GM18511 (cell line): ENCODE data around the gene WDR82.
"Not testable (repeated sequence)": the region's sequence is repeated elsewhere in the genome, so short reads cannot be mapped to it uniquely, and the experiment has no call there.

Source experiments
- ATAC-seq: cut with Tn5 transposase; IDR thresholded peaks from one replicate; pipeline ENCODE4 v1.9.1; 2021; ENCODE audit warnings: mild to moderate bottlenecking, moderate library complexity; ENCODE audit not compliant: unreplicated experiment

The WDR82 gene

DNA sequence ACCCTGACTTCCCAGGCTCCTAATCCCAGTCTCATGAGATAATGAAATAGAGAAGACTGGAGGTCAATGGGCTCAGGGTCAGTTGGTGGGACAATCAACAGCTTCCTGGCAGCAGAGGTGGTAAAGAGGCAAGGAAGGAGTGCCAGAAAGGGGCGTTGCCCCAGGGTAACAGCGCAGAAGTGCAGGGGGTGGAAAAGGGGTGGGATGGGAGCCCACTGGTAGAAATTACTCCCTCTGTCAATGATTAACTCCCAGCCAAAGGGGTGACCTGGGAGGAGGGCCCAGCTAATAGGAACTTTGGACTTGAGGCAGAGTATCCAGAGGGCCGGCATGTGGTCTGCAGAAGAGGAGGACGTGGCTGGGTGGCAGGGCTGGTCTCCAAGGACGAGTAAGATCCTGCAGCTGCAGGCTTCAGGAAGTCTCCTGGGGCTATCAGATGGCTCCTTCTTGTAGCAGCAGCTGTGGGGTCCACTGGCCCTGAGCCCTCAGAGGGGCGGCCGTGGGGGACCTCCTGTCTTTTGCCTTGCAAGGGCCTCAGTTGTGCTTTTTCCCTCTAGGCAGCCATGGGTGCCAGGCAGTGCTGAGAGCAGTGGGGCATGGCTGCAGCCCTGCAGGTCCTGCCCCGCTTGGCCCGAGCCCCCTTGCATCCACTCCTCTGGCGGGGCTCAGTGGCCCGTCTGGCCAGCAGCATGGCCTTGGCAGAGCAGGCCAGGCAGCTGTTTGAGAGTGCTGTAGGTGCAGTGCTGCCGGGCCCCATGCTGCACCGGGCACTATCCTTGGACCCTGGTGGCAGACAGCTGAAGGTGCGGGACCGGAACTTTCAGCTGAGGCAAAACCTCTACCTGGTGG lies 11.5 kb upstream of the WDR82 start:
- no peak for ATAC-seq

DNA sequence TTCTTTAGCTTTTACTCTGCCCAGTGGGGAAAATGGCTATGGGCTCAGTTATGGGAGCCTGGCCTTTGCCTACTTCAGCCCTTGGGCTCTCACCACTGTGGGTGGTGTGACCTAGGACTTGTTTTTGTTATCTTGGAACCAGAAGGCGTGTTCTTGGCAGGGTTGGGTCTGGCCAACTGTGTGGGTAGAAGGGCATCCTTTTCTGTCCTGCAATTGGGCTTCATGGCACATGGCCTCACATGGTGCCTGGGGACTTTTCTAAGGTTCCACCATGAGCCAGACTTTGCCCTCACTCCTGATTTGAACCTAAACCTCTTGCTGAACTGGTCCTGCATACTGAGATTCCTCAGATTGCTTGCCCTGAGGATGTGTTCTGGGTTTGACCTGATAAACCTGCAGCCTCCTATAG lies 10.9 kb upstream of the WDR82 start:
- ATAC-seq: no peak

GRCh38 chr3:52288674-52289073 lies 10.2 kb upstream of the WDR82 start:
- ATAC-seq: no peak

DNA sequence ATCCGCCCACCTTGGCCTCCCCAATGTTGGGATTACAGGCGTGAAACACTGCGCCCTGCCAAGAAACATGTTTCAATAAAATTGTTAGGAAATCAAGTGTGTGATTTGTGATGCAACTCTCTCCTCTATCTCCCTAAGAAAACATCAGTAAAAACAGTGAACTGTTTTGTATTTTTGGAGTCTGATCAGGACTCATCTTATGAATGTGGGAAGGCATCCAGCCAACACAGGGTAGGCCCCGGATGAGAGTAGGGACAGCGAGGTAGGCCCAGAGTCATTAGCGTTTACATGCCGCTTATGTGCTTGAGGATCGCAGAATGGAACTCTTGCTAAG lies 8.3 kb upstream of the WDR82 start:
- no peak for ATAC-seq

DNA sequence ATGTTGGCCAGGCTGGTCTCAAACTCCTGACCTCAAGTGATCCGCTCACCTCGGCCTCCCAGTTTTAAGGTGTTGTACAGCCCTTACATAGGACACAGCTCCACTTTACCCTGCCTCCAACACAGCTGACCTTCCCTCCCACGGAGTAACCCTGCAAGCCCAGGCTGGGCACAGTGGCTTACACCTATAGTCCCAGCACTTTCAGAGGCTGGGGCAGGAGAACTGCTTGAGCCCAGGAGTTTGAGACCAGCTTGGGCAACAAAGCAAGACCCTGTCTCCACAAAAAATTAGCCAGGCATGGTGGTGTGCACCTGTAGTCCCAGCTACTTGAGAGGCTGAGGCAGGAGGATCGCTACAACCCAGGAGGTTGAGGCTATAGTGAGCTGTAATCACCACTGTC lies 5.6 kb upstream of the WDR82 start:
- not testable (repeated sequence) for ATAC-seq

- no peak for ATAC-seq
These were observed 4.9 kb upstream of the WDR82 start for GRCh38 chr3:52283306-52283705.

DNA sequence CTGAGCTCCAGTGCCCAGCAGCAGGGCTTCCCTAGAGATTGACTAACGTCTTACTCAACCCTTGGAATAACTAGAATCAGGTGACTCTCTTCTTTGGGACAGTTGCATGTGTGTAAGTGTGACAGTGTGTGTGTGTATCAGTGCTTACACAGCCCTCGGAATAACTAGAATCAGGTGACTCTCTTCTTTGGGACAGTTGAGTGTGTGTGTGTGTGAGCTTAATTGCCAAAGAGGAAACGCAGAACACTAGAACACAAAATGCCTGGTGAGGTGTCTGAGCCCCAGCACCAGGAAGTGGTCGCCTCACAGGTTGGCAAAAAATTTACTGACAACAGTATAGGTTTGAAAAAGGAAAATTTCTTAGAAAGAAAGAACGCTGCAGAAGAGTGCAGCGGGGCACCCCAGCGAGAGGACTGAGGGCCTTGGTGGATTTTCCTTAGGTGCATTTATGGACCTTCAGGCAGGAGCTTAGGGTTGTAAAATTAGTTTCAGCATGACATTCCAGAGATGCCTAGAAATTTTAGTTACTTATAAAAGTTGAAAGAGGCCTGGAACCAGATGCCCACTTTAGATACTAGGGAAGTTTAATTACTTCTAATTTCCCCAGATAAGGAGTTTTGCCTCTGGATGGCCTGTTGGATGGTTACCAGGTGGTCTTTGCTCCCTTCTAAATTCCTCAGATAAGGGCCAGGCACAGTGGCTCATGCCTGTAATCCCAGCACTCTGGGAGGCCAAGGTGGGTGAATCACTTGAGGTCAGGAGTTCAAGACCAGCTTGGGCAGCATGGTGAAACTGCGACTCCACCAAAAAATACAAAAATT lies 3.7 kb upstream of the WDR82 start:
- no peak for ATAC-seq

GRCh38 chr3:52280050-52280461 lies 1.6 kb upstream of the WDR82 start:
- no peak for ATAC-seq

DNA sequence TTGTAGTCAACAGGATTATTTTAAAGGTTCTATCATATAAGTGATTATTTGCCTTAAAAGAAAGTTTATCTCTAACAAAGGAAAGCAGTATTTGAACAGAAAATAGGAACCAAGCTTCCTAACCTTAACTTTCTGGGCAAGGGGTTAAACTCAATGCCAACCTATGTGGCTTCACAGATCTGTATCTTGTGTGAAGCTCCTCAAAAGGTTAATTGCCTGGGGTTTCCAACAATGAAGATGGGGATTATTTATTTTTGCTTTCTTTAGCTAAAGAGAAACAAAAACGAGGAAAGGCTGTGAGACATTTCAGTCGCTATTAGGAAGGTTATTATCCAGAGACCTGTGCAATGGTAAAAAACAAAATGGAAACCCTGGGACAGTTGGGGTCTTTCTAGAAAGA lies 1.1 kb upstream of the WDR82 start:
- ATAC-seq: no peak

GRCh38 chr3:52277972-52278509 lies 408 bp downstream of the WDR82 start:
- ATAC-seq: peak; percentile 67

DNA sequence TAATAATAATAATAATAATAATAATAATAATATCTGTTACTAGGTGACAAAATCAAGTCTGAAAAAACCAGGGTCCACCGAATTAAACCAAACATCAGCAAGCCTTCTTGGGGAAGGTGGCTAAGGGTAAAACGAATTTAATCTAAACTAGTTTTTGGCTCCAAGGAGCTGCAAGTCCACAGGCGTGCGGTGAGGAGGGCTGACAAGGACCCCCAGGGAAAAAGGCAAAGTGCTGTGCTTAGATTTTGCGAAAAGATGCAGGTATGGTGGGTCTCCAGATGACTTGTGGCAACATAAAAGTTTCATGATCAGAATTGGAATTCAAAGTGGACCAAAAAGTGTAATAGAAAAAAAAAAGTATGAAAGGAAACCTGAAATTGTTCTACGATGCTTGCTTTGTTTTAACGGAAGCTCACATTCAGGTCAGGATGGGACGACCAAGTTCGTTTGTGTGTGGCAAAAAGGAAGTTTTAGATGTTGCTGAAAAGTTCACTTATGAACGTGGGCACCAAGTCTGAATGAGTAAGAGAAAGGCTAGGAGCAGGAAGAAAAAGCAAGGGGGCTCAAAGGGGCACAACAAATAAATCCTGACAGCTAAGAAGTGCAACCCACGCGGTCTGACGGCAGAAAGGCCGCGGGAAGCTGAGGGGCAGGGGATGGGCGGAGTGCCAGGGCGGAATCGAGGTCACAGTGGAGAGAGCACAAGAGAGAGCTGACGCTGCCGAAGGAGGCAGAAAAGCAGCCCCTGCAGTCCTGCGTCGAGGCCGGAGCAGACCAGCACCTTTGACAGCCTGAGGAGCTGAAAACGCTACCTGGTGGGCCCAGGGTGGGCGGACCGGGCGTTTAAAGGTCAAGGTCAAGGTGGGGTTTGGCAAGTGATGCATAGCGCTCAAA lies 1.1 kb downstream of the WDR82 start:
- no peak for ATAC-seq

DNA sequence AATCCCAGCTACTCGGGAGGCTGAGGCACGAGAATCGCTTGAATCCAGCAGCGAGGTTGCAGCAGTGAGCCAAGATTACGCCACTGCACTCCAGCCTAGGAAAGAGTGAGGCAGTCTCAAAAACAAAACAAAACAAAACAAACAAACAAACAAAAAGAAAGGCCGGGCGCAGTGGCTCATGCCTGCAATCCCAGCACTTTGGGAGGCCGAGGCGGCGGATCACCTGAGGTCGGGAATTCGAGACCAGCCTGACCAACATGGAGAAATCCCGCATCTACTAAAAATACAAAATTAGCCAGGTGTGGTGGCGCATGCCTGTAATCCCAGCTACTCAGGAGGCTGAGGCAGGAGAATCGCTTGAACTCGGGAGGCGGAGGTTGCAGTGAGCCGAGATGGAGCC lies 3.7 kb downstream of the WDR82 start:
- ATAC-seq: not testable (repeated sequence)

DNA sequence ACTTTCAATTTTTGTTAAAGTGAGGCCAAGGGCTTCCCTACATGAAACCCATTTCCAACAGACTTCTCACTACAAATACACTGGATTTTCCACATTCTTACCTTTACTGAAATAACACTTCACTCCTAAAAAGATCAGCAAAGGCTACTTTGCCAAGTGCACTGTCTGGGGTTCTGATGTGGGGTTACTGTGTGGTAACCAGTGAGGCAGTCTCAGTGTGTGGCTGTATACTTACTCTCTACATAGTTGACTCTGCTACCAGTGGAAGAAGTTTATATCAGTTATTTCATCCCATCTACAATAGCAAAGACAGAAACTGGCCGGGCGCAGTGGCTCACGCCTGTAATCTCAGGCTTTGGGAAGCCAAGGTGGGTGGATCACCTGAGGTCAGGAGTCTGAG lies 5.6 kb downstream of the WDR82 start:
- no peak for ATAC-seq

GRCh38 chr3:52272172-52272571 lies 6.3 kb downstream of the WDR82 start:
- ATAC-seq: not testable (repeated sequence)

GRCh38 chr3:52270252-52270754 lies 8.1 kb downstream of the WDR82 start:
- no peak for ATAC-seq

GRCh38 chr3:52269776-52270175 lies 8.7 kb downstream of the WDR82 start:
- ATAC-seq: no peak

GRCh38 chr3:52268036-52268435 lies 10.4 kb downstream of the WDR82 start:
- no peak for ATAC-seq

- no peak for ATAC-seq
These were observed 13.1 kb downstream of the WDR82 start for GRCh38 chr3:52265387-52265786.

DNA sequence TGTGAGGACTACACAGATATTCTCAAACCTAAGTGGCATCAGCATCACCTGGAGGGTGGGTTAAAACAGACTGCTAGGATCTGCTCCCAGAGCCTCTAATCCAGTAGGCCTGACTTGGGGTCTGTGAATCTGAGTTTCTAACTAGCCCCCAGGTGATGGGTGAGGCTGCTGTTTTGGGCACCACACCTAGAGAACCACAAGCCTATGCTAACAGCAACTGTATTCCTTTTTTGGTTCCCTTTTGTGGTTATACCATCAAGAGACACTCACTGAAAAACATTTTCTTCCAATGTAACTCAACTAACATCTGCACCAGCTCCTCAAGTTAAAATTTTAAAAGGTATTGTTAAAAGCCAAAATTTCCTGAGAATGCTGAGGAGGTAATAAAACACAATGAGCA lies 16.0 kb downstream of the WDR82 start:
- ATAC-seq: no peak

- ATAC-seq: no peak
These were observed 19.0 kb downstream of the WDR82 start for GRCh38 chr3:52259448-52259847.

GRCh38 chr3:52259035-52259434 lies 19.4 kb downstream of the WDR82 start:
- no peak for ATAC-seq
